ENCODE data around the gene ALG10B.

GRCh38 chr12:38332814-38333213, 16.2 kb downstream of the ALG10B start:
- no peak for TF ChIP-seq CTCF (conservative IDR thresholded peaks at IDR 0.05; ENCODE audit: low read length)
- TF ChIP-seq EZH2phosphoT487 (IDR thresholded peaks at IDR 0.05; ENCODE audit: borderline replicate concordance): no peak

All from Loucy (cell line).